Upper lobe of right lung (tissue), 1 donor: ENCODE results near the gene HIGD2B. TPM values are rescaled to one million over a fixed set of nuclear protein-coding genes. Genes with fewer than 3 reads are reported as not detected.

Experiments
- ATAC-seq: fragments of 200-7000 bp; cut with Tn5 transposase; one replicate; pipeline ENCODE4 v1.9.1; 2020; ENCODE audit warnings: mild to moderate bottlenecking, moderate library complexity
- DNase-seq: peaks from one replicate; pipeline ENCODE4 v3.0.0-alpha.2; 2020
- H3K27ac ChIP-seq: fragments of 200-600 bp; one replicate; pipeline ENCODE4 v1.8.0; 2022
- H3K27me3 ChIP-seq: fragments of 200-600 bp; one replicate; pipeline ENCODE4 v1.8.0; 2022; ENCODE audit warnings: mild to moderate bottlenecking
- H3K36me3 ChIP-seq: fragments of 200-600 bp; one replicate; pipeline ENCODE4 v1.8.0; 2022
- H3K4me1 ChIP-seq: fragments of 200-600 bp; one replicate; pipeline ENCODE4 v1.8.0; 2022
- H3K4me3 ChIP-seq: fragments of 200-600 bp; one replicate; pipeline ENCODE4 v1.8.0; 2022; ENCODE audit warnings: mild to moderate bottlenecking
- H3K9me3 ChIP-seq: fragments of 200-600 bp; one replicate; pipeline ENCODE4 v1.8.0; 2022
- intact Hi-C: fragments of 100-400 bp; cut with DNase I; formaldehyde crosslinking; loops from one replicate; pipeline ENCODE4 v1.11.0; 2022
- long read RNA-seq: library from polyadenylated mRNA; unstranded; transcript quantifications from one replicate; pipeline ENCODE4 v2.0.0, GENCODE V29; 2021
- total RNA-seq: library from RNA; stranded (reverse); fragmentation: NEBNext Ultra II Directional; extraction: Animal tissue kit (Norgen Biotek cat#: 25700); gene quantifications from one replicate; pipeline ENCODE4 v1.2.1, GENCODE V29; 2021
- TF ChIP-seq, protein P1 (sequence below): fragments of 200-600 bp; IDR thresholded peaks from one replicate; pipeline ENCODE4 v1.8.0; 2022; ENCODE audit warnings: antibody characterized with exemption
- donor health status: DM: no; HTN: yes; CAD: no; lungs with severe emphysema.

The HIGD2B gene, protein sequence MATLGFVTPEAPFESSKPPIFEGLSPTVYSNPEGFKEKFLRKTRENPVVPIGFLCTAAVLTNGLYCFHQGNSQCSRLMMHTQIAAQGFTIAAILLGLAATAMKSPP
- not detected for total RNA-seq
- long read RNA-seq: 0 reads

GRCh38 chr15:72685925-72686794, at the start of gene HIGD2B, which contains the start of gene BBS4:
Gene HIGD2B (minus strand): TSS chr15:72686182. CDS start chr15:72676374, 9,808 bp downstream.
Gene BBS4 (plus strand): TSS chr15:72686207. CDS start chr15:72686228, 21 bp downstream.
- peak; percentile 99 for ATAC-seq
- Histone ChIP-seq H3K4me1 (peaks cover 4% of the 10 kb centered on the region), H3K9me3 (no peaks in the 10 kb centered on the region), H3K27me3 (no peaks in the 10 kb centered on the region), H3K36me3 (no peaks in the 10 kb centered on the region), H3K4me3 (peak within 1 kb of the TSS; percentile 76), H3K27ac (peak within 1 kb of the TSS; percentile 94)
- peak; percentile 95 for DNase-seq
- TF ChIP-seq, protein P1, sequence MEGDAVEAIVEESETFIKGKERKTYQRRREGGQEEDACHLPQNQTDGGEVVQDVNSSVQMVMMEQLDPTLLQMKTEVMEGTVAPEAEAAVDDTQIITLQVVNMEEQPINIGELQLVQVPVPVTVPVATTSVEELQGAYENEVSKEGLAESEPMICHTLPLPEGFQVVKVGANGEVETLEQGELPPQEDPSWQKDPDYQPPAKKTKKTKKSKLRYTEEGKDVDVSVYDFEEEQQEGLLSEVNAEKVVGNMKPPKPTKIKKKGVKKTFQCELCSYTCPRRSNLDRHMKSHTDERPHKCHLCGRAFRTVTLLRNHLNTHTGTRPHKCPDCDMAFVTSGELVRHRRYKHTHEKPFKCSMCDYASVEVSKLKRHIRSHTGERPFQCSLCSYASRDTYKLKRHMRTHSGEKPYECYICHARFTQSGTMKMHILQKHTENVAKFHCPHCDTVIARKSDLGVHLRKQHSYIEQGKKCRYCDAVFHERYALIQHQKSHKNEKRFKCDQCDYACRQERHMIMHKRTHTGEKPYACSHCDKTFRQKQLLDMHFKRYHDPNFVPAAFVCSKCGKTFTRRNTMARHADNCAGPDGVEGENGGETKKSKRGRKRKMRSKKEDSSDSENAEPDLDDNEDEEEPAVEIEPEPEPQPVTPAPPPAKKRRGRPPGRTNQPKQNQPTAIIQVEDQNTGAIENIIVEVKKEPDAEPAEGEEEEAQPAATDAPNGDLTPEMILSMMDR: no peak
- intact Hi-C loops: no loop called here

DNA sequence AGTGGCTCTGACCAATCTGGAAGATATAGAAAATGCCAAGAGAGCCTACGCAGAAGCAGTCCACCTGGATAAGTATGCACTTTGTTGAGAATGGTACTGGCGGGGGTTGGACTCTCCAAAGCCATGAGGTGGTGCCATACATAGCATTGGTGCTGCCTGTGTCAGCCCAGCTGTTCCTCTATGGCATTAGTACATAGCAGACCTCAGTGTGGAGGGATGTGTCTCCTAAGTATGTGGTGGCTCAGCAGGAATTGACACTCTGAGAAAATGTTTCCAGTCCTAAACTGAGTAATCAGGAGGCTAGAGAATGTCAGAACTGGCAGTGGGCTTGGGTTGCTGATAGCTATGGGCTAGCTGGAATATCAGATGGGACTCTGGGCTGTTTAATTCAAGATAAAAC, 49.1 kb upstream of the HIGD2B start:
- TF ChIP-seq, protein P1: no peak
- DNase-seq (no peak), ATAC-seq (no peak)
- Histone ChIP-seq H3K4me3 (no peak overlapping the region), H3K27me3 (no peaks in the 10 kb centered on the region), H3K9me3 (no peaks in the 10 kb centered on the region), H3K27ac (no peak overlapping the region), H3K36me3 (peaks cover 74% of the 10 kb centered on the region), H3K4me1 (no peaks in the 10 kb centered on the region)
- intact Hi-C loops: no loop called here

DNA sequence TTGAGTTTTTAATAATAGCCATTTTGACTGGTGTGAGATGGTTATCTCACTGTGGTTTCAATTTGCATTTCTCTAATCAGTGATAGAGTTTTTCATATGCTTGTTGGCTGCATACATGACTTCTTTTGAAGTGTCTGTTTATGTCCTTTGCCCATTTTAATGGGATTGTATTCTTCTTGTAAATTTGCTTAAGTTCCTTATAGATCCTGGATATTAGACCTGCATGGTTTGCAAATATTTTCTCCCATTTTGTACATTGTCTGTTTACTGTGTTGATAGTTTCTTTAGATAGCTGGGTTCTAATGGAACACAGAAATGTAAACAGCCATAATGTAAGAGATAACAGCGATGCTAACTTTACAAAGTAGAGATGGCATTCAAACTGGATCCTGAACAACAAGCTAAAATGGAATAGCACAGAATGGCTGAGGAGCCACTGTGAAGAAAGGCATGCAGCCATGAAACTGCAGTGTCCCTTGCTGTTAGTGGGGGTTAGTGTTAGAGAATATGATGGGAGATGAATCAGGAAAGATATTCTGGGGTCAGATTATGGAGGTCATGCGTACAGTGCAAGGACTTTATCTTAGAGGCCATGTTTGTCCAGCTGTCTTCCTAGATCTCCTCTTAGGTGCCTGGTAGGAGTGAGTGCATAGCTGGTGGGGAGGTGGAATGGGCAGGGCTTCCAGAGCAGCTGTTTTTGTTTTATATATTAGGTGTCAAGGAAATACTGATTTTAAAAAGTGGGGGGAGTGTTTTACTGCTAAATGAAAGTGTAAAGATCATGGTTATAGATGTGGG, 48.2 kb upstream of the HIGD2B start:
- intact Hi-C loops: no loop called here
- ATAC-seq (no peak), DNase-seq (no peak)
- H3K9me3 ChIP-seq: no peaks in the 10 kb centered on the region
- H3K4me3 ChIP-seq: no peak overlapping the region
- H3K27ac ChIP-seq: no peak overlapping the region
- TF ChIP-seq, protein P1: no peak
- no peaks in the 10 kb centered on the region for H3K27me3 ChIP-seq
- H3K4me1 ChIP-seq: no peaks in the 10 kb centered on the region
- peaks cover 68% of the 10 kb centered on the region for H3K36me3 ChIP-seq

DNA sequence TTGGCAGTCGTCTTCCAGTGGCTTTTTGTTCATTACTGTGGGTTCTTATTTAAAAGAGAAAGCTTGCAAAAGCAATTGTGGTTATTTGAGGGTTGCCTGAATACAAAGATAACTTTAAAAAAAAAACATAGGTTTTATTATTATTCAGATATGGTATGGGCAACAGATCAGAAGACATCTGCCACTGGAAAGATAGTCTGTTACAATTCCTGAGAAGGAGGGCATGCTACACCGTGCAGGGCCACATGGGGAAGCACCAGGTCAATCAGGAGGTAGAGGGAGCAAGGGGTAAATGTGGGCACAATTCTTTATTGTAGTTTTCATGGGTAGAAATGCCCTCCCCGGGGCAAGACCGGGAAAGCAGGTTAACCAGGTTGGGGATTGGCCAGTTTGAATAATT, 46.5 kb upstream of the HIGD2B start:
- Histone ChIP-seq H3K4me3 (no peak overlapping the region), H3K27me3 (no peaks in the 10 kb centered on the region), H3K27ac (no peak overlapping the region), H3K36me3 (peaks cover 52% of the 10 kb centered on the region), H3K4me1 (no peaks in the 10 kb centered on the region), H3K9me3 (no peaks in the 10 kb centered on the region)
- ATAC-seq (no peak), DNase-seq (no peak)
- TF ChIP-seq, protein P1: no peak
- intact Hi-C loops: no loop called here

- H3K36me3 ChIP-seq: peaks cover 47% of the 10 kb centered on the region
- H3K27ac ChIP-seq: no peak overlapping the region
- no peak overlapping the region for H3K4me3 ChIP-seq
- H3K27me3 ChIP-seq: no peaks in the 10 kb centered on the region
- H3K4me1 ChIP-seq: no peaks in the 10 kb centered on the region
- TF ChIP-seq, protein P1: no peak
- H3K9me3 ChIP-seq: no peaks in the 10 kb centered on the region
- intact Hi-C loops: no loop called here
- ATAC-seq: no peak
- DNase-seq: no peak
These were observed 46.1 kb upstream of the HIGD2B start for GRCh38 chr15:72732086-72732485.
